Mucosa of gallbladder (tissue), 1 donor: ENCODE data around the gene SLC24A4. TPM values are rescaled to one million over a fixed set of nuclear protein-coding genes. Genes with fewer than 3 reads are reported as not detected.

Experiments used
- DNase-seq: peaks from one replicate; pipeline ENCODE4 v3.0.0-alpha.2; 2020; ENCODE audit warnings: low spot score
- total RNA-seq: library from RNA; stranded (reverse); gene quantifications from one replicate; pipeline ENCODE4 v1.2.1, GENCODE V29; 2021
- donor health status: DM: no; HTN: no; CAD: no.

Gene SLC24A4
- total RNA-seq, 1 donor from 2014 or later: 1.8 TPM

- no peak for DNase-seq
These were observed 6.0 kb upstream of the SLC24A4 start for GRCh38 chr14:92316937-92317336.

DNA sequence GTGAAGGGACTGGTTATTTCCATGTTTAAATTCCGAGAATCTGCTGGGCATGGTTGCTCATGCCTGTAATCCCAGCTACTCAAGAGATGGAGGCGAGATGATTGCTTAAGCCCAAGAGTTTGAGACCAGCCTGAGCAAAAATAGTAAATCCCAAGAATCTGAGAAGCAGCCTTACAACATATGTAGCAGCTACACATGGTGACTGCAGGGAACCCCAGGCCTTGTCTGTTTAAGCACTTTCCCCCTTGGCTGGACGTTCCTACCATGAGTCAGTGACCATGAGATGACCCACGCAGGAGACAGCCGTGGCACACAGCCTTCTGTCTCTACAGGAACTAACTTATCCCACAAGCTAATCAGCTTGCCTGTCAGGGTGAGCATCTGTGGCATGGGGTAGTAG, 5.5 kb upstream of the SLC24A4 start:
- DNase-seq: no peak

DNA sequence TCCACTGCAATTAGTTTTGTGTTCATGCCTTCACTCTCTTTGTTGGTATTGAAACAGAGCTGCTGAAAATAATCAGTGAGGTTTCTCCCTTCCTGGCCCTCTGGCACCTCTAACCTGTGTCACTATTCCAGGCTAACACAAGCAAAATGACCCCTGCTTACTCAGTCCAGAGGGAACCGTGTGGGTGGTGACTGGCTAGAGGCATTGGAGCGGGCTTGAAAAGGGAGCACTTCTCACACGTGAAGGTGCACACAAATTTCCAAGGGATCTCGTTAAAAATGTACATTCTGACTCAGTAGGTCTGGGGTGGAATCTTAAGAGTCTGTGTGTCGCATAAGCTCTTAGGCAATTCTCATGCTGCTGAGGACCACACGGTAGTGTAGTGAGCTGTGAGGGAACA, 1.3 kb upstream of the SLC24A4 start:
- no peak for DNase-seq

GRCh38 chr14:92322516-92322915, 449 bp upstream of the SLC24A4 start:
- no peak for DNase-seq

DNA sequence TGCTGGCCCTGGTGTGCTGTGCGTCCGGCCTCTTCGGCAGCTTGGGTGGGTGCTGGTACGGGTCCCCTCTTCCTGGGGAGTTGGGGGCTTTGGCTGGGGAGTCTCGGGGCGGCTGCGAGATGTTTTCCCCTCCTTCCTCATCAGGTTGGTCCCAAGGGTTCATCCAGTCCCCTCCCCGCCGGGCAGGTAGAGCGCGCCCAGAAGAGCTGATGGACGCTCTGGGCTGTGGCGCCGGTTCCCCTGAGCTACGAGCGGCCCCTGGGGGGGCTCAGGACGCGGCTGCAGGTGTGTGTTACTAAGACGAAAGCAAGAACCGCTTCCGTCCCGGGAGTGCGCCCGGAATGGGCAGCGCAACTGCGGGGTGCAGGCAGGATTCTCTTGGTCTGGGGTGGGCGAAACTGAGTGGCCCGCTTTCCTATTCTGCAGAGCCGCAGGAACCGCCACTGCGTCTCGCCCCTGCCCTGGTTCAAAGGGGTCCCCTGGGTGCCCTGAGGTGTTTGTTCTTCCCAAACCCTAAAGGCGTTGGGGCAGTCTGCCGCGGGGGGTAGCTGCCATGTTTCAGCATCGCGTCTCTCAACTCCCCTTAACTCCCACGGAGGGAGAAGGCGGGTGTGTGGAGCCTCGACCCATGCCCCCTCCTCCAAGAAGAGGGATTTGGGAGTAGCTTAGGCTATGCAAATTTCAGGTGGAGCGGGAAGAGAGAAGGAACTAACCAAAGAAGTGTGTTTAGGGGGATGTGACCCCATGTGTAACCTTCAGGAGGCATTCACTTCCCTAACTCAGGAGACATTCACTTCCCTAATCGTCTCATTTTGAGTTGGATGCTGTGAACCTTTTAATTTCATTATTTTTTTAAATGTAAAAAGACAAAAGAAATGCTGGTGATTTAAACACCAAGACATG, 1.2 kb downstream of the SLC24A4 start:
- DNase-seq: no peak

DNA sequence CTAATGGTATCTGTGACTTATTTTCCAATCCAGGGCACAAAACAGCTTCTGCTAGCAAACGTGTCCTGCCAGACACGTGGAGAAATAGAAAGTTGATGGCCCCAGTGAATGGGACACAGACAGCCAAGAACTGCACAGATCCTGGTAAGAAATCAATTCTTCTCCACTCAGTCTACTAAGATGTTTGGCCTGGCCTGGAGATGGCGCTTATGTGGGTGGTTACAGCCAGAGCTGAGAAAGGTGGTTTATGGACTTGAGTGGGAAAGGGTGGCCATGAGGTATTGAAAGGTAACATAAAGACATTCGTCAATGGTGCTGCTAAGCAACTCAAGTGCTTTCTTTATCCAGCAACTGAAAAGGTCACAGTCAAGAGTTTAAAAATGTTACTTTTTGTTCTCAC, 2.9 kb downstream of the SLC24A4 start:
- DNase-seq: no peak

- no peak for DNase-seq
These were observed 5.8 kb downstream of the SLC24A4 start for GRCh38 chr14:92328664-92329255.

DNA sequence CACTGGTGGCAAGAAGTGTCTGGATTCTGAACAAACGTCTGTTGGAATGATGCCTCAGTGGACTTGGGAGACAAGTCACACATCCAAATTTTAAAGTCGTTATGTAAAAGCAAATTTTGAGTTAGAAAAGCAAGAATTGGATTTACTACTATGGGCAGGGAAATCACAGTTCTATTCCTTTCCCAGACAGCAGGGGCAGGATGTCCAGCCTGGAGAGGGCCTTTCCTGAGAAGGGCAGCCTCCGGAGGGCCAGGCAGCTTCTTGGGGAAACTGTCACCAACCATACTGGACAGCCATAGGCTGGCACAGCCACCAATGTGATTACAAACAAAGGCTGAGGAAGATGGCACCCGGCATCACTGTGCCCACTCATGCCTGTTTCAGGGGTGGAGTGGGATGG, 11.1 kb downstream of the SLC24A4 start:
- DNase-seq: no peak

DNA sequence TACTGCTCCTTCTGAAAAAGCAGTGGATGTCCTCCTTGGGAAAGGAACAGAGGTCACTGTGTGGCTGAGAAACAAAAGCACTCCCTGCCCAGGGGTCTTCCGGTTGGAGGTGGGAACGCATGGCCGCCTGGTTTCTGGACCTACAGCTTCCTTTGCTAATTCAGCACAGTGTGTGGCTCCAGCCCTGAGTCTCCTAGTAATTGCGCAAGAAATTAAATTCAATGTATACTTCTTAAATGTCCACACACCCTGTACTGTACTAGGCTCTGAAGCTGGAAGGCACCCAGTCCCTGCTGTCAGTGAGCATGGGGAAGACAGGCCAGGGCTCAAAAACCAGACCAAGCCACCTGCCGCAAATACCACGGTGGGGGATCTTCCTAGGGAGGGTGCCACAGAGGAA, 13.4 kb downstream of the SLC24A4 start:
- no peak for DNase-seq

- no peak for DNase-seq
These were observed 16.5 kb downstream of the SLC24A4 start for GRCh38 chr14:92339426-92339825.

DNA sequence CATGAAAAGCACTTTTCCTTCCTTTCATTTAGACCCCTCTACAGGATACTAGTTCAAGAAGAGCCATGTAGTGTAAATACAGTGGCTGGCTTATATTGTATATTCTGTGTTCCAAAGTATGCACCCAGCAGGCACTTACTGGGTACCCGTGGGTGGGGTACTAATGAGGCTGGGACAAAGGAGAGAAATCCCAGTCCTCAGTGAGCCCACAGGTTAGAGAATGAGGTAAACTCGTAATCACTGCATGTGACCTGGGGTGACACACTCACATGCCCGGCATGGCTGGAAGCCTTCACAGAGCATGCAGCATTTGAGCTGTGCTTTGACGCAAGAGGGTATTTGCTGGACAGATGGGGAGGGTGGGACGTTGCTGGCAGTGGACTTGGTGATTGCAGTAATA, 17.1 kb downstream of the SLC24A4 start:
- no peak for DNase-seq

DNA sequence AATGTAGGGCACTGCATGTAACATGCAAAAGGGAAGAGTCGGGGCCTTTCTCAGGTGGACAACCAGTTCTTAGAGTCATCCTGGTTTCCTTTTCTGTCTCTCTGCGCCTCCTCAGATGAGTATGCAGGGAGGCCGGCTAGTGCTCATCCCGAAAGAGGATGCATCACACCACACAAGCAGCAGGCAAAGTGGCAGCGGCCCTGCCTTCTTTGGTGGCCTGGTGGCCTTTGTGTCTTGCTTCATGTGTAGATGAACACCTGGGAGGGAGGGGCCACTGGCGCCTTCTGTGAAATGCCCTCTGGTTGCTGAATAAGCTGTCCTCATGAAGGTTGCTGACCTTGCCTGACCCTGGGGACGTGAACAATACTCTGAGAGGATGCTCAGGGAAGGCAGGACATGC, 18.0 kb downstream of the SLC24A4 start:
- no peak for DNase-seq

GRCh38 chr14:92341791-92342190, 18.8 kb downstream of the SLC24A4 start:
- no peak for DNase-seq

DNA sequence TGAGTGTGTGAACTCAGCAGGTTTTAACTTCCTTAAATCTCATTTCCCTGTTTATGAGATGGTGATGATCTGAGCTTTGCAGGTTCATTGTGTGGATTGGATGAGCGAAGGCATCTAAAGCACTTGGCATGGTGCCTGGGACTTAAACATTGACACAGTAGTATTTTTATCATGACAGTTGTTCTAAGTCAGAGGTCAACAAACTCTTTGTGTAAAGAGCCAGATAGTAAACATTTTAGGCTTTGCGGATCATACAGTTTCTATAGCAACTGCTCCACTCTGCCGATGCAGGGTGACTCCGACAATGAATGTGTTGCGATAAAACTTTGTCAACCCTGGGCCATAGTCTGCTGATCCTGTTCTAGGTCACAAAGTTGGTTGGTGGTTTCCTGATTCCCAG, 25.2 kb downstream of the SLC24A4 start:
- peak; percentile 26 for DNase-seq

- no peak for DNase-seq
These were observed 28.8 kb downstream of the SLC24A4 start for GRCh38 chr14:92351750-92352149.

- no peak for DNase-seq
These were observed 29.4 kb downstream of the SLC24A4 start for GRCh38 chr14:92352158-92352985.

DNA sequence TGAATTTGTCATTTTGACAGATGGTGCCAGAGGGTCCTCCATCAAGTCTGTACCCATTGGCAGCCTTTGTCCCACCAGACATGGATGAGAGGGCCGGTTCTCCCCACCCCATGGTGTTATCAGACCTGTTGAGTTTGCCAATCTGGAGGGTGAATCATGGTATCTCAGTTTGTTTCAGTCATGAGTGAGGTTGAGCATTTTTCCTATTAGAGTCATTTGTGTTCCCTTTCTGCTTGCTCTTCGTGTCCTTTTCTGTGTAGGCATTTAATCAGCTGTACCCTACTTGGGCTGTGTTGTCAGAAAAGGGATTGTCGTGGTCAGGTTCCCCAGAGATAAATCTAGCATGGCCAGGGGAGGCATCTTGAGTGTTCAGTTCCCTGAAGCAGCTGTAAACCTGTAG, 30.5 kb downstream of the SLC24A4 start:
- no peak for DNase-seq

GRCh38 chr14:92356677-92357076, 33.7 kb downstream of the SLC24A4 start:
- DNase-seq: no peak

DNA sequence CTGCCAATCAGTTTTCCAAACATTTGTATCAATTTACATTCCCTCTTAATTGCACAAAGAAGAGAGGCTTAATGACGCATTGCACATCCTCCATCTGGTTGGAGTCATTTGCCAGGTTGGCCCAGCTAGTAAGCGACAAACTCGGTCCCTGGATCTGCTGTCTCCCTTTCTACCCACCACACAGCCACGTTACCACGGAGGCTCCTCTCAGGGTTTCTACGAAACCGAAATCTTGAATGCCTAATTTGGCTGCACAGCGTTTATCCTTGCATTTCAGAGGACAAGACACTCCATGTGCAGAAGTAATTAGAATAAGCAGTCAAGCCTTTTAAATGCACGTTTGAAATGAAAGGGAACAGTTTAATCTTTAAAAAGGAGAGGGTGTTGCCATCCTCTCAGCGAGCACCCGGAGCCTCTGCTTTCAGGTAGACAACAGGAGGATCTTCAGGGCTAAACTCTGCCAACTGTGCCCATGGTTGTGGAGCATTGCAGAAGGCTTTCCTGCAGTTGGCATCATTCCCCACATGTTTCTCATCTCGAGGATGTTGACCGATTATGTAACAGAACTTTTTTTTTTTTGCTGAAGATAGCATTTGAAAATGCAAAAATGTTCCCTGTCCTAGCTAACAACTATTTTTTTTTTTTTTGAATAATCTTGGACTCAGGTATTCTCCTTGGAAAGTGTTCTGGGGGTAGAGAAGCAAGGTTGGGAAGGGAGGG, 37.8 kb downstream of the SLC24A4 start:
- no peak for DNase-seq

DNA sequence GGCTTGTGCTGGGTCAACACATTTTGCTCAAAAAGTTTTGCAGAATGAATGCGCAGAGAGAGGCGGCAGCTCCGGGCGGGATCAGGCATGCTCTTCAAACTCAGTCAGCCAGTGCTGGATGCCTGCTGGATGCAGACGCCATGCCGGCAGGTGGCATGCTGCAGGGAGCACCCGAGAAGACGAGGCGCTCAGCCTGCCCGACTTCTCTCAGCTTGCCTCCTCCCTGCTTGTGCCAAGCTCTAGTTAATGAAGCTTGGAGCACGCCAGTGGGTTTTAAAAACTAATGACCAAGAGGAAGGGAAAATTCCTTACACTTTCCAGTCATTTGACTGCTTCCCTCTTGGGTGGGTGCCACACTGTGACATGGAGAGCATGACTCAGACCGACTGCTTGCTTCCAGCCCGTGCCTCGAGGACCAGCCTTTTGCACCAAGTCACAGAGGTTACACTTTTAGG, 39.8 kb downstream of the SLC24A4 start:
- DNase-seq: no peak

DNA sequence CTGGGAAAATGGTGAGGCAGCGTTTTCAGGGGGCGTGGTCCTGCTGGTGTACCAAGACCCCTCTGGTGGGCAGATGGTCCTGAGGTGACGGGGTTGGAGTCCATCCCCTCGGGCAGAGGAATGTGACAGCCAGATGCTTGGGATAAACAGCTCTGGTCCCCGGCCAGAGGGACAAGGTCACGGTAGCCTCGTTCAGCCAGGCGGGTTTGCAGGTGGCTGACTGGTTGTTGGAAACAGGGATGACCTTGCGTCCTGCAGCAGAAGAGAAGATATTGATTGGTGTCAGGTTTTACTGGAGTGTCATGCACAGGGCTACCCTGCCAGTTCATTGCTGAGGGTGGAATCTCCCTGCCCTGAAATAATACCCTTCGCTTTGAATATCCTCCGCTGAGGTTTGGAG, 43.3 kb downstream of the SLC24A4 start:
- DNase-seq: no peak

DNA sequence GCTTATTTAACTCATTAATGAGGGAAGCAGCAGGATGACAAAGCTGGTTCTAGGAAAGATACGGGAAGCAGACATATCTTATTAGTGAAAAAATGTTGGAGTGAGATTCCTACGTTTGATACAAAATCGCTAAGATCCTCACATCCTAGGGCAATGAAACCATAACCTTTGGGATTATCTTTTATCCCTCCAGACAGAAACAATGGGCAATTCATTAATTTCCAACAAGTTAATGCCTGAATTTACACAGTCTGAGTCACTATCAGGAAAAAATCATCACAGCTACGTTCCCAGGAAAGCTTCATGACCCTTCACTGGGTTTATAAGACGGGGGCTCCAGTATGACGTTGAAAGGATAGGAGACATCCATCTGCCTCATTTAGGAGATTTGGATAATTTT, 45.0 kb downstream of the SLC24A4 start:
- no peak for DNase-seq
